ENCODE measurements around the gene GALNT18.

DNA sequence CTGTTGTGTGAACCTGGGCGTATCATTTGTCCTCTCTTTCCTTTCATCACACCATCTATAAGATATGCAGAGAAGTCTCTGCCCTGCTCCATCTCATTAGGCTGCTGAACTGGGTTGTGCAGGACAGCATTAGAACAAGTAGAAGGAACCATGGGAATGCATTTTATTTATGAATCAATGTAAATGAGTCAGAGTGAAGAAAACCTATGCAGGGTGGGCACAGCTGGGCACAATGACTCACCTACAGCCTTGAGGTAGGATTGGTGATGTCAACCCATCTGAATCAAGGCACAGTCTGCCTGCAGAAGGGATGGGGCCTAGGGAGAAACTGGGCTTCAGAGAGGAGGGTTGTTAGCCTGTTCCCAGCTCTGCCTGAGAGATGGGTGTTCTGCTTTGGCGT lies 392.2 kb downstream of the GALNT18 start:
- TF ChIP-seq, protein P1, sequence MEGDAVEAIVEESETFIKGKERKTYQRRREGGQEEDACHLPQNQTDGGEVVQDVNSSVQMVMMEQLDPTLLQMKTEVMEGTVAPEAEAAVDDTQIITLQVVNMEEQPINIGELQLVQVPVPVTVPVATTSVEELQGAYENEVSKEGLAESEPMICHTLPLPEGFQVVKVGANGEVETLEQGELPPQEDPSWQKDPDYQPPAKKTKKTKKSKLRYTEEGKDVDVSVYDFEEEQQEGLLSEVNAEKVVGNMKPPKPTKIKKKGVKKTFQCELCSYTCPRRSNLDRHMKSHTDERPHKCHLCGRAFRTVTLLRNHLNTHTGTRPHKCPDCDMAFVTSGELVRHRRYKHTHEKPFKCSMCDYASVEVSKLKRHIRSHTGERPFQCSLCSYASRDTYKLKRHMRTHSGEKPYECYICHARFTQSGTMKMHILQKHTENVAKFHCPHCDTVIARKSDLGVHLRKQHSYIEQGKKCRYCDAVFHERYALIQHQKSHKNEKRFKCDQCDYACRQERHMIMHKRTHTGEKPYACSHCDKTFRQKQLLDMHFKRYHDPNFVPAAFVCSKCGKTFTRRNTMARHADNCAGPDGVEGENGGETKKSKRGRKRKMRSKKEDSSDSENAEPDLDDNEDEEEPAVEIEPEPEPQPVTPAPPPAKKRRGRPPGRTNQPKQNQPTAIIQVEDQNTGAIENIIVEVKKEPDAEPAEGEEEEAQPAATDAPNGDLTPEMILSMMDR (IDR thresholded peaks at IDR 0.05; ENCODE audit: low read length) = no peak
- no peak for TF ChIP-seq EZH2 (optimal IDR thresholded peaks at IDR 0.05; ENCODE audit: low read depth, low read length)
- TF ChIP-seq EZH2phosphoT487 (IDR thresholded peaks at IDR 0.05; ENCODE audit: low read length) = no peak
